SK-N-SH (cell line): ENCODE measurements around the gene CYP4B1.

Experiments
- EZH2phosphoT487 ChIP-seq: fragments of 200-600 bp; sonication (generic); IDR thresholded peaks from 2 replicates; pipeline ENCODE4 v1.6.1; 2017; ENCODE audit warnings: low read depth, mixed run types, mild to moderate bottlenecking, antibody characterized with exemption, moderate library complexity, borderline replicate concordance
- FOXJ3 ChIP-seq: sonication (generic); formaldehyde crosslinking; IDR thresholded peaks from 2 replicates; pipeline ENCODE4 v1.5.1; 2020; ENCODE audit warnings: mild to moderate bottlenecking, missing genetic modification reagents
- MXI1 ChIP-seq: IDR thresholded peaks from 2 replicates; pipeline ENCODE4 v1.6.1; 2012; ENCODE audit warnings: mild to moderate bottlenecking, low read depth, low read length, improper control_type of control experiment
- RFX5 ChIP-seq: IDR thresholded peaks from 2 replicates; pipeline ENCODE4 v1.6.1; 2012; ENCODE audit warnings: mild to moderate bottlenecking, improper control_type of control experiment, low read length
- SMC3 ChIP-seq: IDR thresholded peaks from 2 replicates; pipeline ENCODE4 v1.6.1; 2012; ENCODE audit warnings: low read depth, low read length, improper control_type of control experiment
- TF ChIP-seq, protein P1 (sequence below): fragments of 150-350 bp; IDR thresholded peaks from 2 replicates; pipeline ENCODE4 v1.6.1; 2016; ENCODE audit warnings: mild to moderate bottlenecking, low read depth, low read length
- TF ChIP-seq, protein P2 (sequence below): fragments of 200-600 bp; sonication (generic); IDR thresholded peaks from 2 replicates; pipeline ENCODE4 v1.6.1; 2017; ENCODE audit warnings: antibody characterized with exemption, mild to moderate bottlenecking, moderate library complexity

DNA sequence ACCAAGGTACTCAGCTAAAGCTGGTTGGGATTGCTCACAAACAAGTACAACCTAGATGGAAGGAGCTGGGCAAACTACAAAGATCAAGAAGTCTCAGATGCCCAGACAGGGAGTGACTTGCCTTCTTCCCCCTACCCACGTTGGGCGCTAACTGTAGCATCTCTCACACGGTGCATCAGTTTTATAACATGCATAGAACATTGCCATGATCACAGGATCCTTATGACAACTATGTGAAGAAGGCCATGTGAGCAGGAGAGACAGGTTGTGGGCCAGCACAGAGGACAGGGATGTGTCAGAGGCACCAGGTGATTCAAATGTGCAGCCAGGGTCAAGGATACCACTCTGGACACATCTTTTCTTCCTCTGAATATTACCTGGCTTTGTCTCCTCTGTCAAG is 28.3 kb upstream of the CYP4B1 start:
- TF ChIP-seq, protein P1, sequence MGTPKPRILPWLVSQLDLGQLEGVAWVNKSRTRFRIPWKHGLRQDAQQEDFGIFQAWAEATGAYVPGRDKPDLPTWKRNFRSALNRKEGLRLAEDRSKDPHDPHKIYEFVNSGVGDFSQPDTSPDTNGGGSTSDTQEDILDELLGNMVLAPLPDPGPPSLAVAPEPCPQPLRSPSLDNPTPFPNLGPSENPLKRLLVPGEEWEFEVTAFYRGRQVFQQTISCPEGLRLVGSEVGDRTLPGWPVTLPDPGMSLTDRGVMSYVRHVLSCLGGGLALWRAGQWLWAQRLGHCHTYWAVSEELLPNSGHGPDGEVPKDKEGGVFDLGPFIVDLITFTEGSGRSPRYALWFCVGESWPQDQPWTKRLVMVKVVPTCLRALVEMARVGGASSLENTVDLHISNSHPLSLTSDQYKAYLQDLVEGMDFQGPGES, result no peak
- TF ChIP-seq MXI1, result no peak
- TF ChIP-seq, protein P2, sequence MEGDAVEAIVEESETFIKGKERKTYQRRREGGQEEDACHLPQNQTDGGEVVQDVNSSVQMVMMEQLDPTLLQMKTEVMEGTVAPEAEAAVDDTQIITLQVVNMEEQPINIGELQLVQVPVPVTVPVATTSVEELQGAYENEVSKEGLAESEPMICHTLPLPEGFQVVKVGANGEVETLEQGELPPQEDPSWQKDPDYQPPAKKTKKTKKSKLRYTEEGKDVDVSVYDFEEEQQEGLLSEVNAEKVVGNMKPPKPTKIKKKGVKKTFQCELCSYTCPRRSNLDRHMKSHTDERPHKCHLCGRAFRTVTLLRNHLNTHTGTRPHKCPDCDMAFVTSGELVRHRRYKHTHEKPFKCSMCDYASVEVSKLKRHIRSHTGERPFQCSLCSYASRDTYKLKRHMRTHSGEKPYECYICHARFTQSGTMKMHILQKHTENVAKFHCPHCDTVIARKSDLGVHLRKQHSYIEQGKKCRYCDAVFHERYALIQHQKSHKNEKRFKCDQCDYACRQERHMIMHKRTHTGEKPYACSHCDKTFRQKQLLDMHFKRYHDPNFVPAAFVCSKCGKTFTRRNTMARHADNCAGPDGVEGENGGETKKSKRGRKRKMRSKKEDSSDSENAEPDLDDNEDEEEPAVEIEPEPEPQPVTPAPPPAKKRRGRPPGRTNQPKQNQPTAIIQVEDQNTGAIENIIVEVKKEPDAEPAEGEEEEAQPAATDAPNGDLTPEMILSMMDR, result no peak
- TF ChIP-seq RFX5, result no peak
- TF ChIP-seq EZH2phosphoT487, result no peak
- TF ChIP-seq FOXJ3, result no peak
- TF ChIP-seq SMC3, result no peak
